Measurements from ENCODE around the gene NCAM1.

The NCAM1 gene

GRCh38 chr11:113305440-113306336, 344.5 kb downstream of the NCAM1 start:
- TF ChIP-seq CTCF (IDR thresholded peaks at IDR 0.05; ENCODE audit: low read depth, low read length): peak; percentile 98
- DNase-seq (ENCODE audit: extremely low read depth, low read depth): no peak

GRCh38 chr11:113308601-113309000, 347.4 kb downstream of the NCAM1 start:
- no peak for TF ChIP-seq CTCF (IDR thresholded peaks at IDR 0.05; ENCODE audit: low read depth, low read length)
- no peak for DNase-seq (ENCODE audit: extremely low read depth, low read depth)

GRCh38 chr11:113311536-113311935, 350.3 kb downstream of the NCAM1 start:
- DNase-seq (ENCODE audit: extremely low read depth, low read depth): no peak

GRCh38 chr11:113313601-113314000, 352.4 kb downstream of the NCAM1 start:
- DNase-seq (ENCODE audit: extremely low read depth, low read depth): no peak
- TF ChIP-seq CTCF (IDR thresholded peaks at IDR 0.05; ENCODE audit: low read depth, low read length): no peak

More at GRCh38 chr11:113311536-113311935, 350.3 kb downstream of the NCAM1 start:
- no peak for TF ChIP-seq CTCF (IDR thresholded peaks at IDR 0.05; ENCODE audit: low read depth, low read length)

GRCh38 chr11:113314065-113314388, 352.8 kb downstream of the NCAM1 start:
- no peak for DNase-seq (ENCODE audit: extremely low read depth, low read depth)
- TF ChIP-seq CTCF (IDR thresholded peaks at IDR 0.05; ENCODE audit: low read depth, low read length): no peak

- peak; percentile 50 for DNase-seq (ENCODE audit: extremely low read depth, low read depth)
These were observed 353.4 kb downstream of the NCAM1 start, which contains the start of gene TTC12 for GRCh38 chr11:113314389-113315301. Gene TTC12, plus strand, starts transcription at chr11:113314583. Its CDS starts 1,675 bp downstream, at chr11:113316258.

More at GRCh38 chr11:113314389-113315301, 353.4 kb downstream of the NCAM1 start, which contains the start of gene TTC12:
- no peak for TF ChIP-seq CTCF (IDR thresholded peaks at IDR 0.05; ENCODE audit: low read depth, low read length)
